Measurements from ENCODE around the gene MAGI1. TPM values are rescaled to one million over a fixed set of nuclear protein-coding genes. Genes with fewer than 3 reads are reported as not detected.

Gene MAGI1
- polyA plus RNA-seq, 3 donors: not detected

DNA sequence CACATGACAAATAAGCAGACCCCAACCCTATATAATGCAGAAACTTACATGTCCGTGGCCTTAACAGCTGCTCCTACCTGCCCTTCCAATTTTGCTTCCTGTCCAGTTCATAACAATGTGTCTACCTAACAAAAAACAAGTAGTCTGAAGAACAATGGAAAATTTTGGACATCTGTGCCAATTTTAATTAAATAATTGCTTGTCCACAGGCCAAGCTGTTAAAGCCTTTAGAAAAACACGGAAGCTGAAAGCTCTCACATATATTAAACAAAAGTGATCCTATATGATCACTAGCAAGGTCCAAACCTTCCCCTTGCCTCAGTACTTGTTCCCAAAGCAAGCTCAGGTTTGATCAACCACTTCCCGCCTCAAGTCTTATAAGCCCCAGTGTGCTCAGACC lies 37.1 kb downstream of the MAGI1 start:
- Mint-ChIP-seq H3K36me3 (no peaks in the 10 kb centered on the region), H3K4me3 (no peak overlapping the region), H3K4me1 (no peaks in the 10 kb centered on the region), H3K9me3 (peaks cover 0 to 8% (median under 1%) of the 10 kb centered on the region in 7 donors), H3K27ac (peak overlapping the region in 1 of 7 donors; percentile 26), H3K27me3 (ENCODE audit: low read depth in 3 of 3) (peaks cover 0 to 2% (median 0%) of the 10 kb centered on the region in 3 donors)
- H3K4me2 ChIP-seq (replicated peaks; ENCODE audit: extremely low read depth, low read length, poor library complexity, severe bottlenecking): no peak overlapping the region
- no peaks in the 10 kb centered on the region for H3K79me2 ChIP-seq (ENCODE audit: insufficient read depth, low read length)
- H3K27ac ChIP-seq (ENCODE audit: low read depth in 1 of 2, low read length in 2 of 2): no peak overlapping the region
- no peak overlapping the region for H3K4me3 ChIP-seq (replicated peaks in 1 of 3; ENCODE audit: low read depth in 2 of 3, low read length in 3 of 3)
- no peak for TF ChIP-seq CTCF (IDR thresholded peaks at IDR 0.05)
- H3K27me3 ChIP-seq (ENCODE audit: control insufficient read depth in 2 of 2, insufficient read depth in 2 of 2, low read length in 2 of 2): no peaks in the 10 kb centered on the region
- no peak overlapping the region for H3K9ac ChIP-seq (ENCODE audit: insufficient read depth, low read length, poor library complexity, severe bottlenecking)
- no peaks in the 10 kb centered on the region for H4K20me1 ChIP-seq (ENCODE audit: insufficient read depth, low read length)
- H2AFZ ChIP-seq (ENCODE audit: insufficient read depth, low read depth, low read length, poor library complexity, severe bottlenecking): no peak overlapping the region
- intact Hi-C loops (cut with micrococcal nuclease): no loop called here
- H3K4me1 ChIP-seq (ENCODE audit: control insufficient read depth in 1 of 2, insufficient read depth in 2 of 2, low read length in 2 of 2): no peaks in the 10 kb centered on the region
- no peak for DNase-seq
- no peaks in the 10 kb centered on the region for H3K9me3 ChIP-seq (replicated peaks in 1 of 2; ENCODE audit: control insufficient read depth in 1 of 2, insufficient read depth in 1 of 2, low read length in 2 of 2)
- H3K36me3 ChIP-seq (replicated peaks in 1 of 2; ENCODE audit: control insufficient read depth in 1 of 2, insufficient read depth in 2 of 2, low read length in 2 of 2): no peaks in the 10 kb centered on the region
- 98% methylated on average over 3 of the region's 3 CpGs for WGBS (ENCODE audit: insufficient coverage)

DNA sequence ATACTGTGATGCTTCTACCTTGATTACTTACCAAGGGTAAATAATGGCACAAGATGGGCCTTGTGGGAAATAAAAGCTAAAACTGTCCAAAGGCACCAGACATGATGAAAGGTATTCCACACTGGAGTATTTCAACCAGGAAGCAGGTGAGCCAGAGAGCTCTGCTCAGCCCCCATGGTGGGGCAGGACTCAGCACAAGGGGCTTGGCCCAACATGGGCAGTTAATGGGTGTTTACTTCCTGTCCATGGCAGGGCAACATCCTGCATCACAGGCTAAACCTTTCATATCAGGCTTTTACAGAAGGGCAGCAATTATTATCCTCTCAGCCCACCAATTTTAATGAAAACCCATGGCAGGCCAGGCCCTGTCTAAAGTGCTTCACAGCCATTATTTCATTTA lies 38.2 kb downstream of the MAGI1 start:
- no peak for TF ChIP-seq CTCF (IDR thresholded peaks at IDR 0.05)
- Histone ChIP-seq H3K27me3 (ENCODE audit: control insufficient read depth in 2 of 2, insufficient read depth in 2 of 2, low read length in 2 of 2) (no peaks in the 10 kb centered on the region), H4K20me1 (ENCODE audit: insufficient read depth, low read length) (no peaks in the 10 kb centered on the region), H3K9me3 (replicated peaks in 1 of 2; ENCODE audit: control insufficient read depth in 1 of 2, insufficient read depth in 1 of 2, low read length in 2 of 2) (no peaks in the 10 kb centered on the region), H3K4me2 (replicated peaks; ENCODE audit: extremely low read depth, low read length, poor library complexity, severe bottlenecking) (no peak overlapping the region), H3K36me3 (replicated peaks in 1 of 2; ENCODE audit: control insufficient read depth in 1 of 2, insufficient read depth in 2 of 2, low read length in 2 of 2) (no peaks in the 10 kb centered on the region), H3K27ac (ENCODE audit: low read depth in 1 of 2, low read length in 2 of 2) (no peak overlapping the region), H2AFZ (ENCODE audit: insufficient read depth, low read depth, low read length, poor library complexity, severe bottlenecking) (no peak overlapping the region), H3K9ac (ENCODE audit: insufficient read depth, low read length, poor library complexity, severe bottlenecking) (no peak overlapping the region), H3K4me3 (replicated peaks in 1 of 3; ENCODE audit: low read depth in 2 of 3, low read length in 3 of 3) (no peak overlapping the region), H3K4me1 (ENCODE audit: control insufficient read depth in 1 of 2, insufficient read depth in 2 of 2, low read length in 2 of 2) (no peaks in the 10 kb centered on the region), H3K79me2 (ENCODE audit: insufficient read depth, low read length) (no peaks in the 10 kb centered on the region)
- DNase-seq: no peak
- Mint-ChIP-seq H3K4me3 (no peak overlapping the region), H3K27ac (no peak overlapping the region), H3K9me3 (peaks cover 0 to 8% (median 2%) of the 10 kb centered on the region in 7 donors), H3K36me3 (no peaks in the 10 kb centered on the region), H3K4me1 (no peaks in the 10 kb centered on the region), H3K27me3 (ENCODE audit: low read depth in 3 of 3) (peaks cover 0 to 2% (median 0%) of the 10 kb centered on the region in 3 donors)
- intact Hi-C loops (cut with micrococcal nuclease): no loop called here

Data from CD14-positive monocyte (primary cell).